ENCODE results near the gene HEMK1.
A peak's percentile ranks its signal among the peaks of the same experiment; 100 is the strongest.

HEMK1 gene

GRCh38 chr3:50568947-50569749, at the start of gene HEMK1:
HEMK1 (plus strand) TSS chr3:50569522; CDS start chr3:50571105, 1,583 bp downstream.
- peak; percentile 91 for DNase-seq

GRCh38 chr3:50520849-50521248, 48.5 kb upstream of the HEMK1 start:
- no peak for DNase-seq

- DNase-seq: peak; percentile 13
Measured at GRCh38 chr3:50521572-50521971, 47.8 kb upstream of the HEMK1 start.

- DNase-seq: peak; percentile 60
Measured at GRCh38 chr3:50523279-50523811, 46.0 kb upstream of the HEMK1 start.

- DNase-seq: no peak
Measured at GRCh38 chr3:50524746-50525145, 44.6 kb upstream of the HEMK1 start.

- no peak for DNase-seq
Measured at GRCh38 chr3:50525191-50525910, 44.0 kb upstream of the HEMK1 start.

- no peak for DNase-seq
Measured at GRCh38 chr3:50525987-50526386, 43.3 kb upstream of the HEMK1 start.

- peak; percentile 29 for DNase-seq
Measured at GRCh38 chr3:50530001-50530970, 39.0 kb upstream of the HEMK1 start.

GRCh38 chr3:50531201-50531600, 38.1 kb upstream of the HEMK1 start:
- no peak for DNase-seq

GRCh38 chr3:50532062-50532705, 37.1 kb upstream of the HEMK1 start:
- no peak for DNase-seq

GRCh38 chr3:50533316-50533715, 36.0 kb upstream of the HEMK1 start:
- DNase-seq: no peak

- no peak for DNase-seq
Measured at GRCh38 chr3:50533807-50534461, 35.4 kb upstream of the HEMK1 start.

GRCh38 chr3:50534681-50535330, 34.5 kb upstream of the HEMK1 start:
- DNase-seq: no peak

- no peak for DNase-seq
Measured at GRCh38 chr3:50536471-50537180, 32.7 kb upstream of the HEMK1 start.

- no peak for DNase-seq
Measured at GRCh38 chr3:50537421-50538129, 31.7 kb upstream of the HEMK1 start.

- no peak for DNase-seq
Measured at GRCh38 chr3:50539356-50540286, 29.7 kb upstream of the HEMK1 start.

- DNase-seq: peak; percentile 42
Measured at GRCh38 chr3:50542177-50543034, 26.9 kb upstream of the HEMK1 start.

- no peak for DNase-seq
Measured at GRCh38 chr3:50545781-50546180, 23.5 kb upstream of the HEMK1 start.
